HCT116 (cell line): ENCODE data around the gene MME. TPM values are rescaled to one million over a fixed set of nuclear protein-coding genes. Genes with fewer than 3 reads are reported as not detected.

ENCODE experiments used
- ATAC-seq: fragments of 200-7000 bp; cut with Tn5 transposase; 2 replicates; pipeline ENCODE4 v1.9.1; 2020; ENCODE audit warnings: mild to moderate bottlenecking, moderate library complexity
- BruUV-seq: library from RNA; stranded (reverse); fragments of 400-500 nt; replicated peaks from 2 replicates; lab custom pipeline; 2021; lab: Mats Ljungman, UMichigan
- CTCF ChIA-PET: fragments of 300-600 bp; sonication (Branson Sonifier 250); formaldehyde crosslinking; loops from one replicate; lab custom pipeline; 2021; ENCODE audit warnings: antibody characterized with exemption; lab: Charles Lee
- POLR2A ChIA-PET: fragments of 300-600, 350-600 bp; sonication (Branson Sonifier 250); formaldehyde crosslinking; loops from one replicate; lab custom pipeline; 2021; ENCODE audit warnings: antibody characterized with exemption; lab: Charles Lee
- RAD21 ChIA-PET, 2 experiments: fragments of 300-600 bp; sonication (Branson Sonifier 250); formaldehyde crosslinking; loops; one replicate each; lab custom pipeline; 2023; ENCODE audit warnings: low total read pairs in 2 of 2; ENCODE audit not compliant: uncharacterized antibody in 2 of 2, unreplicated experiment in 2 of 2, low non-redundant PET in 1 of 2; lab: Charles Lee
- DNase-seq: peaks from one replicate; pipeline ENCODE4 v3.0.0-alpha.2; 2010; ENCODE audit warnings: low read depth, low spot score
- H2AFZ ChIP-seq: fragments of 200-600 bp; shearing (Covaris generic), sonication (generic); 2 replicates; pipeline ENCODE4 v1.6.1; 2017; ENCODE audit warnings: low read depth, mixed run types, mixed read lengths, antibody characterized with exemption, low read length; ENCODE audit not compliant: poor library complexity, severe bottlenecking
- H3K27ac ChIP-seq: 2 replicates; pipeline ENCODE4 v1.5.1; 2012; ENCODE audit warnings: low read depth, low read length
- H3K27me3 ChIP-seq: fragments of 200-600 bp; sonication (generic); 2 replicates; pipeline ENCODE4 v1.6.1; 2016; ENCODE audit warnings: mixed run types, low read length, mixed read lengths; ENCODE audit not compliant: insufficient read depth
- H3K36me3 ChIP-seq, 2 experiments: fragments of 200-500 bp in 1 of 2; fragments of 200-600 bp in 1 of 2; sonication (Bioruptor generic) in 1 of 2; sonication (generic) in 1 of 2; 2 replicates each; pipeline versions ENCODE4 v1.5.1 to v1.6.1; 2014 to 2016; ENCODE audit warnings: low read length in 2 of 2, inconsistent platforms in 1 of 2, mixed read lengths in 1 of 2, mixed run types in 1 of 2; ENCODE audit not compliant: insufficient read depth in 2 of 2, control insufficient read depth in 1 of 2
- H3K4me1 ChIP-seq, 2 experiments: fragments of 200-600 bp in 1 of 2; sonication (generic) in 1 of 2; 2 replicates each; pipeline versions ENCODE4 v1.5.1 to v1.6.1; 2012 to 2017; ENCODE audit warnings: low read length in 2 of 2, inconsistent platforms in 1 of 2, mild to moderate bottlenecking in 1 of 2, mixed read lengths in 1 of 2, mixed run types in 1 of 2, moderate library complexity in 1 of 2; ENCODE audit not compliant: insufficient read depth in 2 of 2, control insufficient read depth in 1 of 2
- H3K4me2 ChIP-seq: fragments of 200-600 bp; sonication (generic); 2 replicates; pipeline ENCODE4 v1.6.1; 2017; ENCODE audit warnings: mixed run types, low read length, mixed read lengths
- H3K4me3 ChIP-seq, 2 experiments: fragments of 200-600 bp in 1 of 2; sonication (generic) in 1 of 2; replicated peaks in 1 of 2; 2 replicates each; pipeline ENCODE4 v1.5.1; 2011 to 2016; ENCODE audit warnings: low read length in 2 of 2, control low read depth in 1 of 2, low read depth in 1 of 2, mild to moderate bottlenecking in 1 of 2, mixed read lengths in 1 of 2, mixed run types in 1 of 2
- H3K79me2 ChIP-seq: fragments of 200-600 bp; sonication (generic); 2 replicates; pipeline ENCODE4 v1.6.1; 2017; ENCODE audit warnings: mild to moderate bottlenecking, mixed run types, low read length, moderate library complexity, mixed read lengths; ENCODE audit not compliant: insufficient read depth
- H3K9ac ChIP-seq: fragments of 200-600 bp; sonication (generic); 2 replicates; pipeline ENCODE4 v1.6.1; 2016; ENCODE audit warnings: low read length, mixed read lengths
- H3K9me2 ChIP-seq: fragments of 200-600 bp; sonication (generic), shearing (Covaris generic); 2 replicates; pipeline ENCODE4 v1.6.1; 2017; ENCODE audit warnings: mixed run types, mild to moderate bottlenecking, moderate library complexity; ENCODE audit not compliant: insufficient read depth
- H3K9me3 ChIP-seq, 2 experiments: fragments of 200-500 bp in 1 of 2; fragments of 200-600 bp in 1 of 2; sonication (Bioruptor generic) in 1 of 2; sonication (generic) in 1 of 2; 2 replicates each; pipeline ENCODE4 v1.6.1; 2014 to 2017; ENCODE audit warnings: low read length in 2 of 2, mixed read lengths in 2 of 2, inconsistent platforms in 1 of 2, low read depth in 1 of 2, mild to moderate bottlenecking in 1 of 2, mixed run types in 1 of 2, moderate library complexity in 1 of 2; ENCODE audit not compliant: control insufficient read depth in 1 of 2, insufficient read depth in 1 of 2
- H4K20me1 ChIP-seq: fragments of 200-600 bp; sonication (generic), shearing (Covaris generic); 2 replicates; pipeline ENCODE4 v1.6.1; 2017; ENCODE audit warnings: mixed run types, mild to moderate bottlenecking, moderate library complexity; ENCODE audit not compliant: insufficient read depth
- ATF3 ChIP-seq: IDR thresholded peaks from 2 replicates; pipeline ENCODE4 v1.6.1; 2012
- CBX3 ChIP-seq: IDR thresholded peaks from 2 replicates; pipeline ENCODE4 v1.6.1; 2012; ENCODE audit warnings: low read depth
- CEBPB ChIP-seq: IDR thresholded peaks from 2 replicates; pipeline ENCODE4 v1.6.1; 2012; ENCODE audit warnings: low read depth
- EGR1 ChIP-seq: IDR thresholded peaks from 2 replicates; pipeline ENCODE4 v1.6.1; 2012; ENCODE audit warnings: low read depth
- ELF1 ChIP-seq: IDR thresholded peaks from 2 replicates; pipeline ENCODE4 v1.6.1; 2012; ENCODE audit warnings: low read depth, borderline replicate concordance
- EZH2 ChIP-seq: fragments of 200-600 bp; sonication (generic); IDR thresholded peaks from 2 replicates; pipeline ENCODE4 v1.6.1; 2017; ENCODE audit warnings: antibody characterized with exemption, mixed run types
- EZH2phosphoT487 ChIP-seq: fragments of 200-600 bp; IDR thresholded peaks from 2 replicates; pipeline ENCODE4 v1.6.1; 2018; ENCODE audit warnings: antibody characterized with exemption, borderline replicate concordance
- POLR2A ChIP-seq: IDR thresholded peaks from 2 replicates; pipeline ENCODE4 v1.7.0; 2011; ENCODE audit warnings: borderline replicate concordance; ENCODE audit not compliant: insufficient read depth, insufficient read length; ENCODE audit errors: extremely low read depth
- POLR2AphosphoS5 ChIP-seq: IDR thresholded peaks from 2 replicates; pipeline ENCODE4 v1.6.1; 2011; ENCODE audit warnings: mild to moderate bottlenecking, low read depth, low read length, moderate library complexity
- RAD21 ChIP-seq: IDR thresholded peaks from 2 replicates; pipeline ENCODE4 v1.6.1; 2012; ENCODE audit warnings: low read depth, mild to moderate bottlenecking
- REST ChIP-seq: IDR thresholded peaks from 2 replicates; pipeline ENCODE4 v1.6.1; 2012; ENCODE audit warnings: low read depth
- SIN3A ChIP-seq: IDR thresholded peaks from 2 replicates; pipeline ENCODE4 v1.6.1; 2012; ENCODE audit warnings: low read depth
- SP1 ChIP-seq: IDR thresholded peaks from 2 replicates; pipeline ENCODE4 v1.6.1; 2012; ENCODE audit warnings: low read depth
- SRF ChIP-seq: IDR thresholded peaks from 2 replicates; pipeline ENCODE4 v1.6.1; 2012; ENCODE audit warnings: low read depth
- TCF7L2 ChIP-seq: IDR thresholded peaks from 2 replicates; pipeline ENCODE4 v1.7.0; 2011; ENCODE audit warnings: borderline replicate concordance, inconsistent platforms; ENCODE audit not compliant: insufficient read depth, insufficient read length; ENCODE audit errors: extremely low read depth
- ZFX ChIP-seq: fragments of 450-650 bp; IDR thresholded peaks from 2 replicates; pipeline ENCODE4 v1.6.1; 2017
- ZNF274 ChIP-seq: fragments of 200-500 bp; sonication (Bioruptor generic); IDR thresholded peaks from 2 replicates; pipeline ENCODE4 v1.6.1; 2014; ENCODE audit warnings: mild to moderate bottlenecking, low read depth, low read length, inconsistent platforms
- intact Hi-C: fragments of 100-400 bp; cut with micrococcal nuclease; formaldehyde crosslinking; loops from 2 replicates; pipeline ENCODE4 v1.10.0; 2022
- total RNA-seq: library from RNA; stranded (reverse); gene quantifications from one replicate; pipeline ENCODE4 v1.2.1, GENCODE V29; 2021; ENCODE audit not compliant: unreplicated experiment
- TF ChIP-seq, protein P1 (sequence below), 3 experiments: fragments of 200-600 bp in 1 of 3; sonication (generic) in 1 of 3; IDR thresholded peaks in 2 of 3; conservative IDR thresholded peaks in 1 of 3; 2 replicates each; pipeline ENCODE4 v1.5.1; 2012 to 2017; ENCODE audit warnings: low read depth in 2 of 3, low read length in 2 of 3, antibody characterized with exemption in 1 of 3, borderline replicate concordance in 1 of 3, control low read depth in 1 of 3, mild to moderate bottlenecking in 1 of 3, mixed read lengths in 1 of 3, mixed run types in 1 of 3, moderate library complexity in 1 of 3; ENCODE audit not compliant: insufficient read depth in 1 of 3
- TF ChIP-seq, protein P2 (sequence below): IDR thresholded peaks from 2 replicates; pipeline ENCODE4 v1.6.1; 2011; ENCODE audit warnings: mild to moderate bottlenecking, low read length, moderate library complexity; ENCODE audit not compliant: insufficient replicate concordance; ENCODE audit errors: extremely low read depth

Gene MME
- total RNA-seq, 1 experiment from 2014 or later = 0.34 TPM

- TF ChIP-seq POLR2AphosphoS5 (no peak), ZNF274 (no peak), POLR2A (no peak), ZFX (no peak), ELF1 (no peak), EZH2phosphoT487 (no peak), EZH2 (no peak)
Measured at GRCh38 chr3:155184011-155184410, 103.9 kb downstream of the MME start (continued).

DNA sequence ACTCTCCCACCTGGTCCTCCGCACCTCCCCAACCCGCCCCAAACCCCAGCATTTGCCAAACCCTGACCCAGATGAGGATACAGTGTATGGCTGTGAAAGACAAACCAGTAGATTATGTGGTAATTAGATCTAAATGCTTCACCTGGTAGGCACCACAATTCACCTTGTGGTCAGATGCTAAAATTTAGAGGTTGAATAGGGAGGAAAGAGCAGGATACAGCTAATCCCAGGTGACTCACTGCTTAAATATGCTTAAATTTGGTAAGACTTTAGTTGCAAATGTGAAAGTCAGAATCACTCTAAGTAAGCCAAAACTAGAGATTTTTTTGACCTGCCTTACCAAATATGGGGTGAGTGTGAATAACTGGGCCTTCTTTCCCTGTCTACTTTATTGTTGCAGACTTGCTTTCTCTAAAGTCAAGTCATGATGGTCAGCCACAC lies 105.5 kb downstream of the MME start:
- BruUV-seq = no TSS peak
- Histone ChIP-seq H3K9me2 (no peaks in the 10 kb centered on the region), H3K36me3 (no peaks in the 10 kb centered on the region), H3K79me2 (no peaks in the 10 kb centered on the region), H2AFZ (no peak overlapping the region), H4K20me1 (no peaks in the 10 kb centered on the region), H3K4me3 (no peak overlapping the region), H3K4me1 (no peaks in the 10 kb centered on the region), H3K9ac (no peak overlapping the region), H3K9me3 (no peaks in the 10 kb centered on the region), H3K4me2 (no peak overlapping the region), H3K27ac (no peak overlapping the region), H3K27me3 (no peaks in the 10 kb centered on the region)
- TF ChIP-seq POLR2A (no peak), POLR2AphosphoS5 (no peak), SRF (no peak), ZFX (no peak), CBX3 (no peak), TCF7L2 (no peak), CEBPB (no peak), RAD21 (no peak), SP1 (no peak), EZH2phosphoT487 (no peak), SIN3A (no peak), REST (no peak), EZH2 (no peak), ATF3 (no peak), ZNF274 (no peak), EGR1 (no peak)
- TF ChIP-seq, protein P1, sequence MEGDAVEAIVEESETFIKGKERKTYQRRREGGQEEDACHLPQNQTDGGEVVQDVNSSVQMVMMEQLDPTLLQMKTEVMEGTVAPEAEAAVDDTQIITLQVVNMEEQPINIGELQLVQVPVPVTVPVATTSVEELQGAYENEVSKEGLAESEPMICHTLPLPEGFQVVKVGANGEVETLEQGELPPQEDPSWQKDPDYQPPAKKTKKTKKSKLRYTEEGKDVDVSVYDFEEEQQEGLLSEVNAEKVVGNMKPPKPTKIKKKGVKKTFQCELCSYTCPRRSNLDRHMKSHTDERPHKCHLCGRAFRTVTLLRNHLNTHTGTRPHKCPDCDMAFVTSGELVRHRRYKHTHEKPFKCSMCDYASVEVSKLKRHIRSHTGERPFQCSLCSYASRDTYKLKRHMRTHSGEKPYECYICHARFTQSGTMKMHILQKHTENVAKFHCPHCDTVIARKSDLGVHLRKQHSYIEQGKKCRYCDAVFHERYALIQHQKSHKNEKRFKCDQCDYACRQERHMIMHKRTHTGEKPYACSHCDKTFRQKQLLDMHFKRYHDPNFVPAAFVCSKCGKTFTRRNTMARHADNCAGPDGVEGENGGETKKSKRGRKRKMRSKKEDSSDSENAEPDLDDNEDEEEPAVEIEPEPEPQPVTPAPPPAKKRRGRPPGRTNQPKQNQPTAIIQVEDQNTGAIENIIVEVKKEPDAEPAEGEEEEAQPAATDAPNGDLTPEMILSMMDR (IDR thresholded peaks at IDR 0.05 in 2 of 3, conservative IDR thresholded peaks at IDR 0.05 in 1 of 3; ENCODE audit: borderline replicate concordance in 1 of 3, insufficient read depth in 1 of 3, low read depth in 2 of 3, low read length in 2 of 3) = no peak
- TF ChIP-seq, protein P2, sequence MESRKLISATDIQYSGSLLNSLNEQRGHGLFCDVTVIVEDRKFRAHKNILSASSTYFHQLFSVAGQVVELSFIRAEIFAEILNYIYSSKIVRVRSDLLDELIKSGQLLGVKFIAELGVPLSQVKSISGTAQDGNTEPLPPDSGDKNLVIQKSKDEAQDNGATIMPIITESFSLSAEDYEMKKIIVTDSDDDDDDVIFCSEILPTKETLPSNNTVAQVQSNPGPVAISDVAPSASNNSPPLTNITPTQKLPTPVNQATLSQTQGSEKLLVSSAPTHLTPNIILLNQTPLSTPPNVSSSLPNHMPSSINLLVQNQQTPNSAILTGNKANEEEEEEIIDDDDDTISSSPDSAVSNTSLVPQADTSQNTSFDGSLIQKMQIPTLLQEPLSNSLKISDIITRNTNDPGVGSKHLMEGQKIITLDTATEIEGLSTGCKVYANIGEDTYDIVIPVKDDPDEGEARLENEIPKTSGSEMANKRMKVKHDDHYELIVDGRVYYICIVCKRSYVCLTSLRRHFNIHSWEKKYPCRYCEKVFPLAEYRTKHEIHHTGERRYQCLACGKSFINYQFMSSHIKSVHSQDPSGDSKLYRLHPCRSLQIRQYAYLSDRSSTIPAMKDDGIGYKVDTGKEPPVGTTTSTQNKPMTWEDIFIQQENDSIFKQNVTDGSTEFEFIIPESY = no peak
- ChIA-PET POLR2A (no interaction called here), RAD21 (interaction anchor here in 1 of 2 experiments (0.7 kb wide), 1 partner anchor 736 kb away, joined by 3 read pairs; no protein-coding TSS in a partner anchor), CTCF (no interaction called here)
- intact Hi-C loops = no loop called here
- DNase-seq = no peak
- no peak for ATAC-seq
